Measurements from ENCODE around the gene PTPRK.

The PTPRK gene

DNA sequence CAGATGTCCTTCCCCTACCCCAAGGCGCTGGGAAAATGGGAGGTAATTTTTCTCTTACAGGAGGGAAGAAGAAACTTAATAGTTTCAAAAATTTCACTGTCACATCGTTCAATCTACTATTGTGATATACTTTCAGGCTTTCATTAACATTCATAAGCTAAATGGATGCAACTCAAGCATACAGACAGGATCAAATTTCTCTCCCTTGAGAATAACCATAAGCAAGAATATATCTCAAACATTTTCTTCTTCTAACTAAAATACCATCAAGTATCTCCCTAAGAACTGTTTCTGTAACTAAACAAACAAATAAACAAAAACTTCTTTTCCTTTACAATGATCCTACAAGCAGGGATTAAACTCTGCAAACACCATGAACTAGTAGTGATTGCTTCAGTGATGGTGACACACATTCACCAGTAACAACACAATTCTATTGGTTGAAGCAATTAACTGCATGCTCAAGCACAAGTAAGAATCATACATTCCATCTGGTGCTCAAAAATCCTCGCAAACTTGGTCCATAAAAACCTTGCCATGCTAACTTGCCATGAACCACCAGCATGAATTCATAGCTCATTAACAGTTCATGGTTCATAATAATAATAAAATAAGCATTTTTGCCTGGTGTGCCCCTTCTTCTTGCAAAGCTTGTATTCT lies 183.8 kb downstream of the PTPRK start:
- DNase-seq = no peak

DNA sequence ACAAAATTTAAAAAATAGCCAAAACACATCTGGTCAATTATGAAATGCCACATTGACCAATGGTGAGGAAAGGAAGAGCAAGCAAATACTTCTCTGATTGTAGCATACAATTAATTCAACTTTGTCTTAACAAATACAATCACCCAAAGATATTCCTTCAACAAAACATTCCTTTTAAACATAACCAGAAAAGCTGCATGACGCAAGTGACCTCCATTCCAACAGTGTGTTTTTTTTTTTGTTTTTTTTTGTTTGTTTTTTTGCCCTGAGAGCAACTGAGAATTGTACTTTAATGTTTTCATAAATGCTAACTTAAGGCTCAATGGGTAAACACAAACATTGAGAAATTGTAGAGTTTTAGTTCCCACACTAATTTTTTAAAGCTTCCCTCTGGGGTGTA lies 184.4 kb downstream of the PTPRK start:
- no peak for DNase-seq

DNA sequence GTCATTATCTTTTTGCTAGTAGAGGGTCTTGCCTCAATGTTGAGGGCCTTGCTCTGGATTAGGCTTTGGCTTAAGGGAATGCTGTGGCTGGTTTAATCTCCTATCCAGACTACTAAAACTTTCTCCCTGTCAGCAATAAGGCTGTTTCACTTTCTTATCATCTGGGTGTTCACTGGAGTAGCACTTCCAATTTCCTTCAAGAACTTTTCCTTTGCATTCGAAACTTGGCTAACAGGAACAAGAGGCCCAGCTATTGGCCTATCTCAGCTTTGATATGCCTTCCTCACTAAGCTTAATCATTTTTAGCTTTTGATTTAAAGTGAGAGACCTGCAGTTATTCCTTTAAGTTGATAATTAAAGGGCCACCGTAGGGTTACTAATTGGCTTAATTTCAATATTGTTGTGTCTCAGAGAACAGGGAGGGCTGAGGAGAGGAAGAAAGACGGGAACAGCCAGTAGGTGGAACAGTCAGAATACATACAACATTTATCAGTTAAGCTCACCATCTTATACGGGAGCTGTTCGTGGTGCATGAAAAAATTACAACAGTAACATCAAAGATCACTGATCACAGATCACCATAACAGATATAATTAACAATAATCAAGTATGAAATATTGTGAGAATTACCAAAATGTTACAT lies 186.7 kb downstream of the PTPRK start:
- DNase-seq = no peak

DNA sequence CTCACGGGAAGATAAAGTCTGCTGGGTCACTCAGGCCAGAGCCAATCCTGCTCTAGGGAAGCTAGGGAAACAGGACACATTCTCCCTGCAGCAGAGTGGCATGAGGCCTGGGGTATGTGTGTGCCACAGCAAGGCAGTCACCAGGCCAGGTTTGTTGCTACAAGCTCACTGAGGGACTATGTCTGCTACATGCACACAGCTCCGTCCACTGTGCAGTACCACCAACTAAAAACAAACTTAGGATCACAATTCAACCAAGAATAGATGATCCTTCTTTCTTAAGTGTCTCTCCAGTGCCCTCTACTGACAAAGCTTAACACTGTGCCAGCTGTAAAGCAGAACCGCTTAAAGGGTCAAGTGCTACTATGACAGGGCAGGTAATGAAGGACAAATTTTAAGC lies 192.5 kb downstream of the PTPRK start:
- no peak for DNase-seq

DNA sequence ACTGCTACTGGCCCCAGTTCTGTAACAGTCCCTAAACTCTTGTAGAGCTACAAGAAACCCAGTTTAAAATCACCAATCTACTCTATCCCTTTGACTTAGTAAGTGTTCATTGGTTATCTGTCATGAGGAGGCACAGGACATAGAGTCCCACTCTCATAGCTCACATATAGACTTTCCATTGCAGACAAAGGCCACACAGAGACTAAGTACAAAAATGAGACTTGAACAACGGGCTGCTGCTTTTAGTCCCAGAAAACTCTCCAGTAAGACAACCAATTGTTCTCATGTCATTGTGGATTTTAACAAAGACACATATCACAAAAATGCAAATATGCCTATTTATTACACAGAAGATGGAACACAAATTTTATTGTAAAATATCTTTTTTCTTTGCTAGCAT lies 197.4 kb downstream of the PTPRK start:
- DNase-seq = no peak

DNA sequence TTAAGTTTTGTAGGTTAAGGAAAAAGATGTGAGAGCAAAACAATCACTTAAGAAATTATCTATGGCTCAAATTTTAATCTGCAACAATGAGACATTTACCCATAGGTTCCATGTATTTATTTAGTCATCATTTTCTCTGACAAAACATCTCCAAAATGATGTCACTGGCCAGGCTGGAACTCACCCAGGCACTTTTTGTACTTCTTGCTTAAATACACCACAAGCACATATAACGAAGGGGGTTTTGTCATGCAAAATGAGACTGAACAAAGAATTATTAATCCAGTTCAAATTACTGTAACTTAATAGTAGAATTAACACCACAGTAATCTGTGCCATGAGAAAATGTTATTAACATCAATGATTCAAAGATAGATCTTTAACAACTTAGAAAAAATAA lies 200.5 kb downstream of the PTPRK start:
- no peak for DNase-seq

DNA sequence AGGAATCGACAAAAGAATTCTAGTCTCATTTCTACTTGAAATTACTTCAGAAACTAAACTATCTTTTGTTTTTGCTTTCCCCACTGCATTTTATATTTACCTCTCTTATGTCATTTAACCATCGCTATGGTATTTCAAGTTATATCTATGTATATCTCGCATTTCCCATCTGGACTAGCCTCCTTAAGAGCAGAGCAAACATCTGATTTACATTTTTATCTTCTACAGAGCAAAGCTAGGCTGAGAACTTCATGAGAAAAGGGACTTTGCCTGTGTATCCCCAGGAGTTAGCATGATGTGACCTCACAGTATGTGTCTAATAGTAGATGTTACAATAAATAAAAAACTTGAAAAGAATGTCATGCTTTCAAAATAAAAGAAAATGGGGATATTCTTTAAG lies 201.2 kb downstream of the PTPRK start:
- no peak for DNase-seq

DNA sequence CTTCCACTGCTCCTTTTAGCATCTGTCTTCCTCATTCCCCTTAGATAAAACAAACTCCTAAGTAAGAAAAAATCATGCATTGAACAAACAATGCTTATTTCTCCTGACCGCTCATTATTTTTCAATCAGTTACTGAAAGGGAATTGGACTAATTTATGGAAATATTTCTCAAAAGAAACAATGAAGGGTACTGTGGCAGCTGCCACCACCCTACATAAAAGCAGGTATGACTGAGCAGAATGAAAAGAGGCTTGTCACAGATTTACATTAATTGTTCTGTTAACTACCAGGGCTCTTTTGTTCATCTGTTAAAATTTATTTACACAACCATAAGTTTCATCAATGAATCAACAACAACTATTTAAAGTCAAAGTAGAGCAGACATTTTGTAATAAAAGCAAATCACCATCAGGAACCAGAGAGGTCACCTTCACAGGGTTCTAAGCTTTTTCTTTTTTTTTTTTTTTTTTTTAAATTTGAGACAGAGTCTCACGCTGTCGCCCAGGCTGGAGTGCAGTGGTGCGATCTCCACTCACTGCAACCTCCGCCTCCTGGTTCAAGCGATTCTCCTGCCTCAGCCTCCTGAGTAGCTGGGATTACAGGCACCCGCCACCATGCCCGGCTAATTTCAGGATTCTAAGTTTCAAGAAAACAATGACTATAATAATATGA lies 204.0 kb downstream of the PTPRK start:
- no peak for DNase-seq

DNA sequence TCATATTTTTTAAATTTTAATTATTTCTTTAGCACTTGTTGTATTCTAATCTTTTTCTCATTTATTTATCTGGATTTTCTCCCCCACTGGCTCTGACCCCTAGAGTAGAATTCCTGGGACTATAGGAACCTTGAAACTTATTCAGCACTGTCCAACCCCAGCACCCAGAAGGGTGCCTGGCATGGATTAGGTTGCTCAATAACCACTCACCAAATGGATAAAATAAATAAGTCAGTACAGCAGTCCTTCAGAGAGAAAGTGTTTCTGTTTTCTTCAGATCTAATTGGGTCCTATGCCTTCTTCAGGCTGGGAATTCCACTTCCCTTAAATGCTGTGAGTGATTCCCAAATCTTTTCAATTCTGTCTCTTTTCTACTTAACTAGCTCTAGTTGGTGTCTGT lies 206.2 kb downstream of the PTPRK start:
- DNase-seq = no peak

DNA sequence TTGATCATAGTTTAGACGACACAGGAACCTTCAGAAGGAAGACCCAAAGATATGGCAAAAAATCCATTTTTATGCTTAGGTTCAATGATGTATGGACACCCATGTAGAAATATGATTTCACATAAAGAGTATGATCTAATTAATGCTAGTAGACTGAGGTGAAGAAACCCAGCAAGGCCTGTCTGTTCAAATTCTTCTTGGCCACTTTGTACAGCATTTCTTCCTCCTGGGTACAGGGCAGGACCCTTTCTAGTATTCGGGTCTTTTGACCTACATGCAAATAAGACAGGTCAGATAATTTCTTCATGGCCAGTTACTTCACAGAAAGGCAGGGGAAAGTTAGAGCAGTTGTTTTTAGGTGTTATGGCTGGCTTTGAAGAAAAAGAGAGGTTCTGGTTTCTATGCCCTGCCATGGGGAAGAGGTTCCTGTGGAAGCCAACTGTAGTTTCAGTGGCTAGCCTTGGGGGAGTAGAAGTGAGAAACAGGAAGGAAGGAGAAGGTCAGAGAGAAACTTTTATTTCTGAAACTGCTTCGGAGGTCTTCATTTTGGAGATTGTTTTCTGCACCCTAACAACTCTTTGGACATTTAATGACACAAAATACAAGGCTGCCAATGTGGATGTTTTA lies 208.3 kb downstream of the PTPRK start:
- DNase-seq = no peak

DNA sequence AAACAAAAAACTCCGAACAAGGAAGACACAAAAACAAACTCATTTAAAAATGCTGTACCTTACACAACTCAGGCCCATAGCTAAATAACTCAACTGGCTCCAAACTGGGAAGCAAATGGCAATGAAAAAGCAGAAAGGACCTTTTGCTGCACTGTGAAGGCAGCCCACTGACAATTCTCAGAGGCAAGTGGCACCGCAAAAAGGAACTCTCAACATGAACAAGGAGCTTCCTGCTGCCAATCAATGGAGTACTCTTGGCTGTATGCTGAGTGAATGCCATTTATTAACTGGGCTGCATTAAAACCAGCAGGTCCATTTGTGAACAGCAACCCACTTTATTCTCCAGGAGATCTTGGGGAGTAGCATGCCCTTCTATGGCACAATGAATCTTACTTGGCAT lies 209.9 kb downstream of the PTPRK start:
- DNase-seq = no peak

DNA sequence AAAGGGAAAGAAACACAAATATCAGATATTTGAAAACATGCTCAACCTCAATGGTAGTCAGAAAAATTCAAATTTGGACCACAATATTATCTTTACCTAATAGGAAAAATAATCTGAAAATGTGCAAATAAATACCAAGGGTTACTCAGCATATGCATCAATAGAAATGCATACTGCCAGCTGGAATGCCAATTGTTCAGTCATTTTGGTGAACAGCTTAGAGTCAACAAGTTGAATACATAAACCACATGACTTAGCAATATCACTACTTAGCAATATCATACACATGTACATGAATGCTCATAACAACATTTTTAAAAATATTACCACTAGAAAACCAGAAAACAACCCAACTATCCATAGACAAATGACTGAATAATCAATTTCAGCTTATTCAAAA lies 212.7 kb downstream of the PTPRK start:
- DNase-seq = no peak

DNA sequence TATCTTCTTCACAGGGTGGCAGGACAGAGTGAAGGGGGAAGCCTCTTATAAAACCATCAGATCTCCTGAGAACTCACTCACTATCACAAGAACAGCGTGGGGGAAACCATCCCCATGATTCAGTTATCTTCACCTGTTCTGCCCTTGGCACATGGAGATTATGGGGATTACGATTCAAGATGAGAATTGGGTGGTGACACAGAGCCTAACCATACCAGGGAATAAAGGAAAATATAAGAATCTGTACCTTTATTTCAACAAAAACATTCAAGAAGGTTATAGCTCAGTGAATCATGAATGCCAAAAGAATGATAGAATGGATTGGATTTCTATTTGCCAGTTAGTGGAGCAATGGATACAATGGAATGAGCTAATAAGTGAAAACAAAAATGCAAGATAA lies 214.4 kb downstream of the PTPRK start:
- no peak for DNase-seq

DNA sequence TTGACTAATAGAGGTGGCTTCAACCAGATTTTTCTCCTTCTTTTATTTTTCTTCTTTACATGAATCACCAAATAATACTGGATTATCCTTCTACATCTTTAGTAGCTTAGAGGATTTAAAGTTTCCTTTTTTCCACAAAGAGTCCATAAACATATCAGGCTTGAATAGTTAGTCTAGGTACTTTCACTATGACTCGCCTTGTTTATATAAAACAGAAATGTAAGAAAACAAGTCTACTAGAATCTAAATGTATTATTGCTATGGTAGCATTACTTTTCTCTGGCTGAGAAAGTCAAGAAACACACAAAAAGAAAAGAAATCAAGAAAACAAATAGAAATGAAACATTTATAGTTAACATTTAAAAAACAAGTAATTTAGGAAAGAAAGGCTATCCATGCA lies 215.2 kb downstream of the PTPRK start:
- DNase-seq = no peak

DNA sequence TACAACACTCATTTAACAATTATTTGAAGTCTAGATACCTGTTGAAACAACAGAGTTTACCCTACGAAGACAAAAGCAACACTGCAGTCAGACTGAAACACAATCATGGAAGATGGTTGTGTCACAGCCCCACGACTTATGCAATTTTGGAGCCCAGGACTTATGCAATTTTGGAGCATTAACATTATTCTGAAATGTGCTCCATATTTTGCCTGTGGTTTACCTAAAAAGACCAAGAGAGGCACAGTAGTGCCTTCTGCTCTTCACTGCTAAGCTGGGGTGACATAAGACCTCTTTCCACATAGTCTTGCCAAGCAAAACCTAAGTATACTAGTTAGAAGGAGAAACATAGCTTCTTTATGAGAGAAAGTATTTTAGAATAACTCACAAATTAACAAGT lies 216.5 kb downstream of the PTPRK start:
- no peak for DNase-seq

DNA sequence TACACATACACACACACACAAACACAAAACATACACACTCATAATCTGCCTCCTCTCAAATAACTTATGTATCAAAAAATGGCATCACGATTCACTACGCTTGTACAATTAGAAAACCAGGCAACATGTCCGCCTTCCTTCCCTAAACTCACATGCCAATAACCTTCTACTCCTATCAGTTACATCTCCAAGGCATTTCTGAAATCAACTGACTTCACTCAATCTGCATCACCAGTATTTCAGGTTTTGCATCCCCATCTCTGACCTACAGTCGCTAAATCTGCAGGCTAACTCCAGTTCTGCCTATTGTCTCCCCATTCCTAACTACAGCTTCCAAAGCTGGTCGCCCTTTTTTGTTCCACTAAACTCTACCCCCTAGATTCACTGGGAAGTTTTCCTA lies 217.5 kb downstream of the PTPRK start:
- DNase-seq = no peak

DNA sequence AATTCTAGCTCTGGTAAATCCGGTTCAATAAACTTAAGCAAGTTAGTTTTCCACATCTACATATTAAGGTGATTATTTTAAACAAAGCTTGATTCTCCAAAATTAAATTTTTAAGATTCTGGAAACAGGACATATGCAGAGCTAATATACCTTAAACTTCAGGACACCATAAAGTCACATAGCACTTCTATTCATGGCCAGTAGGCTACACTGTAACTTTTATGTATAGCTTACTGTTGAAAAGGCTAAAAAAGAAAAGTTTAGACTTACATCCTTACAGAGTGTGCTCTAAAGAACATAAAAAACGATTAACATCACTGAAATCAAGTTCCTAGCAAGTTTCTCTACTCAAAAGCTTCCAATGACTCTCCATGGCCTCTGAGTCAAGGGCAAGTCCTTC lies 224.7 kb downstream of the PTPRK start:
- DNase-seq = no peak

DNA sequence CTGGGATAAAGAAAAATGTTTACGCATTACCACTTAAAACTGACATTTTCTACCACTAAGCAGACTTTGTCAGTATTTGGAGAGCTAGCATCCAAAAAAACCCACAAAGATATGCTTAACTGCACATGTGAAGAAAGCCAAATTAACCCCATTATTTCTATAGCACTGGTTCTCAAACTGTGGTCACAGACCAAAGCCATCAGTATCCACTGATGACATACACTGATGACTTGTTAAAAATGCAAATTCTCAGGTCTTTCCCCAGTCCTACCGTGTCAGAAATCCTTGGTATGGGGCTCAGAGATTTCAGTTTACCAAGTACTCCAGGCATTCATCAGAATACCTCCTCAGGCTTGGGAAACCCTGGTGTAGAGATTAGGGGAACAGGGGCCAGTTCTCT lies 230.2 kb downstream of the PTPRK start:
- DNase-seq = no peak

DNA sequence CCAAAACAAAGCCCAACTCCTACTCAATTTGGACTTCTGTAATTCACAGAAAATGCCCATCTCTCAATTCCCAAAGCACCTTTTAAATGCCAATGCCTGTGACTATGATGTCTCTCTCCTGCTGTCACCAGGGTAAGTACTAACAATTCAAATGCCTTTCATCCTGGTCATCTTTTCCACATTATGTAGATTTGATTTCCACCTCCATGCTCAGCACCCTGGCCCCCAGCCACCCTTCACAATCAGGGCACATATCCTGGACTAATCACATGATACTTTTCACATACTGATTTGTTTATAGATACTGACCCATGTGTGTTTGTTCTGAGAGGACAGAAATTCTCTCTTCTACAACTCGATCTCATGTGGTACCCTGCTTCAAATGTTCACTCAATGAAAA lies 236.3 kb downstream of the PTPRK start:
- DNase-seq = no peak

DNA sequence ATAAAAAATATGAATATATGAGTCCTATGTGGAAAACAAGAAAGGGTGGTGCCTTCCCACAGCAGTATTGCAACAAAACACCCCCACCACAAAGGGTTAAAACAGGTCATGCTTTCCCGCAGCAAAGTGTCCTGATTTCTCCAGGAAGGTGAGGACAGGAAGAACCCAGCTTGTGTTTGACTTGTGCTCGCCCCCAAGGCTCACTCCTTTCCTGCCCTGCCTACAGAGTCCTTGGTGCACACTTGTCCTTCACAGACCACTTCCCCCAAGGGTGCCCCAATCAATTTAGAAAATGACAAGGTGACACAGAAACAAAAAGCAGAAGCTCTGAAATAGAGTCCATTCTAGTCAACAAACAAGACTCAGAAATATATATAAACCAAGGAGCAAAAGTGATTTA lies 237.4 kb downstream of the PTPRK start:
- no peak for DNase-seq

DNA sequence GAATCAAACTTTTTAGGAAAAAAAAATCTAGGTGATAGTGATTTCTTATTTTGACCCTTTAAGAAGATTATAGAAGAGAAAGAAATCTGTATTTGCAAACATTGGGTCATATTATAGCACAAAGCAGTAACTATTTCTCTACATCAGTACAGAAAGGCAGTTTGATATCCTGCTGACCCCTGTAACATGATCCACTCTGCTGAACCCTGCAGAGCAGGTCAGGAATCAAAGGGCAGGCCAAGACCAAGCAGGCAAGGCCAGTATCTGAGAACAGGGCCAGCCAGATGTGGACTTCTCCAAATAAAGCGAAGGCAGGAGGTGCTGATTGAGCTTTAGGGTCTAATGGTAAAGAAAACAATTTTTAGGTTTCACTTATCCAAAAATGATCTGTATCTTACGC lies 239.4 kb downstream of the PTPRK start:
- no peak for DNase-seq

DNA sequence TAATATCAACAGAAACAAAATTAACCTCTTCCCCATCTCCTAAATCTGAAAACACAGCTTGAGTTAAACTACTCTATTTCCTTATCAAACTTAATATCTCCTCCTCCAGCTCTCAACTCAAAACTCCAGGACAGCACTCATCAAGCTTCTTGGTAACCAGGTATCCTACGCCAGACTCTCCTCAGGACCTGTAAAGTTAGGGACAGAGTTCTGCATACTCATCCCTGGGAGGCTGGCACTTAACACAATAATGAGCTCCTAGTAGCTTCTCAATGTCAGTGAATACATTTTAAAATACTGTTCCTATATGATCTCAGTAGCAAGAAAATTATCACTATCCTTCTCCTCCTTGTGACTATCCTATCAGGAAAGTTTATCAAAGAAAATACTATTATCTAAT lies 240.3 kb downstream of the PTPRK start:
- DNase-seq = no peak

DNA sequence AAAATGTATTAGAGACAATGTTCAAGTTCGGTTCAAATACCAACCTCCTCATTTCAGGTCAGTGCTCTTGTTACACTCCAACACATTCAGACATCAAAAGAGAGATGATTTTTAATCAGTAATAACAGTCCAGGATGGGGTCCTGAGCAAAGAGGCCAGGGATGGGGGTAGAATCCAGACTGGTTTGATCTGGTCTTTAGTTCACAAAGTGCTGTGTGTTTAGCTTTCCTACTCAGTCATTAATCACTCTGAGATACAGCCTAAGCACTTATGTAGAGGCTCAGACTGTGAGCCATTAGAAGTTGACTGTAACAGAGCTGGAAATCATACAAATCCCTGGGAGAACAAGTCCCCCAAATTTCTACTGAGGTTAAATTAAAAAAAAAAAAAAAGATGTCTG lies 241.6 kb downstream of the PTPRK start:
- no peak for DNase-seq

DNA sequence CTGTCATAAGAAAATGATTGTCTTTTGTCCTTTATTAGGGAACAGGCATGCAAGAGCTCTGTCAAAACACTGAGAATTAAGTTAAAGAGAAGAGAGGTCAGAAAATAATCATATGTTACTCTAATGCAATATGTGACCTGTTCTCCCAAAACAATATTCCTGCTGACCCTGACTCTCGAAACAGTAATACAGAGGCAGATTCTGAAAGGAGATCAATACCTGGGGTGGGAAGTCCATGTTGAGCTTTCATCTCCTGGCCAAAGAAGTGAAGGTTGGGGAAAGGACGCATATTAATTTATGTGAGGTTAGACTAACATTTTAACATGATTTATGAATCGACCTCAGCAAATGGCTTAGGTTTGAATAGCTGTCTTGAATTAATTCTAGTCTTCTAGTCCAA lies 243.0 kb downstream of the PTPRK start:
- no peak for DNase-seq
